HepG2 (cell line): ENCODE data around the gene MAGT1. TPM values are rescaled to one million over a fixed set of nuclear protein-coding genes. Genes with fewer than 3 reads are reported as not detected.

ENCODE experiments used
- DRAP1 ChIP-seq: IDR thresholded peaks from 2 replicates; pipeline ENCODE4 v1.6.1; 2016; ENCODE audit warnings: missing genetic modification reagents, missing compliant biosample characterization
- GATAD1 ChIP-seq: IDR thresholded peaks from 2 replicates; pipeline ENCODE4 v1.6.1; 2016; ENCODE audit warnings: missing genetic modification reagents, missing compliant biosample characterization
- HMGXB4 ChIP-seq, 2 experiments: sonication (generic) in 1 of 2; formaldehyde crosslinking in 1 of 2; IDR thresholded peaks; 2 replicates each; pipeline versions ENCODE4 v1.4.0 to v1.6.1; 2018 to 2020; ENCODE audit warnings: missing genetic modification reagents in 2 of 2, borderline replicate concordance in 1 of 2, low read depth in 1 of 2, mild to moderate bottlenecking in 1 of 2, missing biosample characterization in 1 of 2
- IRF1 ChIP-seq: sonication (generic); formaldehyde crosslinking; IDR thresholded peaks from 2 replicates; pipeline ENCODE4 v1.4.0; 2020; ENCODE audit warnings: low read depth, mild to moderate bottlenecking, missing genetic modification reagents
- MAFF ChIP-seq: IDR thresholded peaks from 2 replicates; pipeline ENCODE4 v1.6.1; 2011; ENCODE audit warnings: low read depth, low read length, improper control_type of control experiment
- MYC ChIP-seq: sonication (generic); formaldehyde crosslinking; IDR thresholded peaks from 2 replicates; pipeline ENCODE4 v1.9.0; 2021; ENCODE audit warnings: missing genetic modification reagents, borderline replicate concordance
- MYPOP ChIP-seq: sonication (generic); formaldehyde crosslinking; IDR thresholded peaks from 2 replicates; pipeline ENCODE4 v1.8.1; 2023; ENCODE audit warnings: mild to moderate bottlenecking, moderate library complexity, missing genetic modification reagents
- NFIB ChIP-seq: sonication (generic); formaldehyde crosslinking; IDR thresholded peaks from 2 replicates; pipeline ENCODE4 v1.9.0; 2021; ENCODE audit warnings: missing genetic modification reagents, mild to moderate bottlenecking, borderline replicate concordance
- RORA ChIP-seq: sonication (generic); formaldehyde crosslinking; IDR thresholded peaks from 2 replicates; pipeline ENCODE4 v1.5.0; 2020; ENCODE audit warnings: mild to moderate bottlenecking, missing genetic modification reagents, moderate library complexity
- TBL1XR1 ChIP-seq: fragments of 150-350 bp; IDR thresholded peaks from 2 replicates; pipeline ENCODE4 v1.6.1; 2014; ENCODE audit warnings: borderline replicate concordance, low read length; ENCODE audit not compliant: partially characterized antibody
- TFDP1 ChIP-seq: IDR thresholded peaks from 2 replicates; pipeline ENCODE4 v1.6.1; 2016; ENCODE audit warnings: missing compliant biosample characterization, missing genetic modification reagents, borderline replicate concordance
- TRIM22 ChIP-seq: fragments of 450-650 bp; IDR thresholded peaks from 2 replicates; pipeline ENCODE4 v1.6.1; 2017
- ZMAT5 ChIP-seq: sonication (generic); formaldehyde crosslinking; IDR thresholded peaks from 2 replicates; pipeline ENCODE4 v1.5.0; 2020; ENCODE audit warnings: mild to moderate bottlenecking, low read depth, missing genetic modification reagents, borderline replicate concordance
- ZNF124 ChIP-seq: sonication (generic); formaldehyde crosslinking; IDR thresholded peaks from 2 replicates; pipeline ENCODE4 v1.4.0; 2020; ENCODE audit warnings: missing genetic modification reagents
- ZNF160 ChIP-seq: sonication (generic); formaldehyde crosslinking; IDR thresholded peaks from 2 replicates; pipeline ENCODE4 v1.8.0; 2022; ENCODE audit warnings: mild to moderate bottlenecking, inconsistent platforms, missing genetic modification reagents
- ZNF24 ChIP-seq: fragments of 450-650 bp; IDR thresholded peaks from 2 replicates; pipeline ENCODE4 v1.6.1; 2017; ENCODE audit warnings: antibody characterized with exemption, mild to moderate bottlenecking
- ZNF484 ChIP-seq: sonication (generic); formaldehyde crosslinking; IDR thresholded peaks from 2 replicates; pipeline ENCODE4 v1.5.1; 2020; ENCODE audit warnings: mild to moderate bottlenecking, low read depth, missing genetic modification reagents, borderline replicate concordance
- ZNF552 ChIP-seq: sonication (generic); formaldehyde crosslinking; IDR thresholded peaks from 2 replicates; pipeline ENCODE4 v1.9.0; 2022; ENCODE audit warnings: missing genetic modification reagents, mild to moderate bottlenecking, borderline replicate concordance
- ZNF597 ChIP-seq: sonication (generic); formaldehyde crosslinking; IDR thresholded peaks from 2 replicates; pipeline ENCODE4 v1.5.0; 2020; ENCODE audit warnings: missing genetic modification reagents
- ZNF83 ChIP-seq: sonication (generic); formaldehyde crosslinking; IDR thresholded peaks from 2 replicates; pipeline ENCODE4 v1.4.0; 2020; ENCODE audit warnings: missing genetic modification reagents, mild to moderate bottlenecking, borderline replicate concordance
- polyA plus RNA-seq, 8 experiments: library from polyadenylated mRNA; depleted of rRNA in 3 of 8; stranded (reverse) in 7 of 8; unstranded in 1 of 8; fragments of >200 nt; fragmentation: Illumina TruSeq in 4 of 8; extraction: Trizol in 4 of 8; gene quantifications; 2 replicates each; pipeline versions ENCODE4 v1.2.1 to v1.2.3, GENCODE V29; 2011 to 2016; ENCODE audit warnings: low read depth in 4 of 8, missing spikeins in 1 of 8, mixed read lengths in 1 of 8; ENCODE audit not compliant: insufficient read depth in 1 of 8
- total RNA-seq, 5 experiments: library from RNA; depleted of rRNA; stranded (reverse); fragments of >200 nt; fragmentation: Illumina TruSeq; extraction: Trizol; gene quantifications; 2 replicates each; pipeline ENCODE4 v1.2.3, GENCODE V29; 2016; ENCODE audit warnings: low read depth in 1 of 5

The MAGT1 gene
- total and polyA plus RNA-seq, 2 of the 13 experiments (the other 11 are each of a cell fraction or from before 2014, with no cell fraction given): 38.0 to 75.0 TPM

GRCh38 chrX:77910108-77910840 lies 15.0 kb upstream of the MAGT1 start, which contains the start of gene ATP7A (continued):
- TF ChIP-seq TFDP1 (CRISPR knock-in tag): no peak
- TF ChIP-seq ZNF83 (CRISPR knock-in tag): no peak
- TF ChIP-seq MYC (CRISPR knock-in tag): peak; percentile 75; the same call in 1 of the 2 replicates
- TF ChIP-seq DRAP1 (CRISPR knock-in tag): no peak
- TF ChIP-seq GATAD1 (CRISPR knock-in tag): peak; percentile 72; the same call in 1 of the 2 replicates
- TF ChIP-seq HMGXB4 (CRISPR knock-in tag; IDR thresholded peaks at IDR 0.05; ENCODE audit: borderline replicate concordance in 1 of 2, low read depth in 1 of 2): 0 out of 4 replicates have a peak, but pooled peaks of 1 of the 2 experiments have one; percentile 30
- TF ChIP-seq IRF1: no peak
- no peak for TF ChIP-seq ZNF124 (CRISPR knock-in tag)
- no peak for TF ChIP-seq RORA (CRISPR knock-in tag)
- TF ChIP-seq ZNF160 (CRISPR knock-in tag): no peak
- no peak for TF ChIP-seq NFIB
- no peak for TF ChIP-seq ZNF24
- no peak for TF ChIP-seq TBL1XR1
- TF ChIP-seq ZNF484: no peak
- TF ChIP-seq TRIM22: no peak
- no peak for TF ChIP-seq MYPOP
- no peak for TF ChIP-seq ZNF552 (CRISPR knock-in tag)
- no peak for TF ChIP-seq ZMAT5 (CRISPR knock-in tag)
- no peak for TF ChIP-seq MAFF
- TF ChIP-seq ZNF597: no peak
